IMR-90 (cell line): ENCODE measurements around the gene TBCD. TPM values are rescaled to one million over a fixed set of nuclear protein-coding genes. Genes with fewer than 3 reads are reported as not detected.

Experiments used
- ATAC-seq: fragments of 200-7000 bp; cut with Tn5 transposase; 2 replicates; pipeline ENCODE4 v1.9.1; 2020; ENCODE audit warnings: low read depth, mild to moderate bottlenecking, moderate library complexity
- BruUV-seq: library from RNA; stranded (reverse); fragments of 400-500 nt; replicated peaks from 2 replicates; lab custom pipeline; 2021; lab: Mats Ljungman, UMichigan
- CTCF ChIA-PET: fragments of 300-600 bp; formaldehyde crosslinking; extraction: SDS; loops from one replicate; lab custom pipeline; 2021; ENCODE audit warnings: antibody characterized with exemption; lab: Yijun Ruan, JAX
- POLR2A ChIA-PET: fragments of 300-600 bp; sonication (Branson Sonifier 250); formaldehyde crosslinking; loops from one replicate; lab custom pipeline; 2022; ENCODE audit warnings: antibody characterized with exemption; ENCODE audit not compliant: unreplicated experiment; lab: Charles Lee
- DNase-seq: peaks from one replicate; pipeline ENCODE4 v3.0.0; 2013
- H2AFZ ChIP-seq: replicated peaks from 2 replicates; pipeline ENCODE3; 2013; ENCODE audit warnings: low read length, mild to moderate bottlenecking; ENCODE audit not compliant: poor library complexity
- H2AK5ac ChIP-seq: 2 replicates; pipeline ENCODE4 v1.6.1; 2013; ENCODE audit warnings: low read depth, low read length, inconsistent platforms
- H2AK9ac ChIP-seq: replicated peaks from 2 replicates; pipeline ENCODE3; 2013; ENCODE audit warnings: mild to moderate bottlenecking, low read depth, low read length, moderate library complexity; ENCODE audit not compliant: poor library complexity
- H2BK120ac ChIP-seq: 2 replicates; pipeline ENCODE4 v1.6.1; 2013; ENCODE audit warnings: low read depth, low read length, inconsistent platforms
- H2BK15ac ChIP-seq: 3 replicates; pipeline ENCODE4 v1.6.1; 2013; ENCODE audit warnings: low read depth, low read length, inconsistent platforms
- H2BK20ac ChIP-seq: 2 replicates; pipeline ENCODE4 v1.6.1; 2013; ENCODE audit warnings: low read depth, mild to moderate bottlenecking, inconsistent platforms, low read length, moderate library complexity
- H2BK5ac ChIP-seq: 2 replicates; pipeline ENCODE4 v1.6.1; 2013; ENCODE audit warnings: mild to moderate bottlenecking, low read depth, low read length, inconsistent platforms; ENCODE audit not compliant: poor library complexity, severe bottlenecking
- H3K14ac ChIP-seq: replicated peaks from 2 replicates; pipeline ENCODE4 v1.6.1; 2013; ENCODE audit warnings: low read depth, low read length, inconsistent platforms
- H3K18ac ChIP-seq: 2 replicates; pipeline ENCODE4 v1.6.1; 2013; ENCODE audit warnings: low read depth, low read length, control low read depth
- H3K23ac ChIP-seq: 2 replicates; pipeline ENCODE4 v1.6.1; 2013; ENCODE audit warnings: low read depth, low read length, inconsistent platforms
- H3K27ac ChIP-seq: 2 replicates; pipeline ENCODE4 v1.5.1; 2013; ENCODE audit warnings: mild to moderate bottlenecking, control low read depth, low read length; ENCODE audit not compliant: insufficient read depth
- H3K27me3 ChIP-seq: 2 replicates; pipeline ENCODE4 v1.6.1; 2013; ENCODE audit warnings: low read length; ENCODE audit not compliant: control insufficient read depth, insufficient read depth
- H3K36me3 ChIP-seq: 2 replicates; pipeline ENCODE4 v1.6.1; 2013; ENCODE audit warnings: low read length, mixed read lengths; ENCODE audit not compliant: control insufficient read depth, insufficient read depth
- H3K4ac ChIP-seq: 2 replicates; pipeline ENCODE4 v1.6.1; 2013; ENCODE audit warnings: low read depth, low read length, inconsistent platforms
- H3K4me1 ChIP-seq: 2 replicates; pipeline ENCODE4 v1.6.1; 2013; ENCODE audit warnings: low read length, mixed read lengths; ENCODE audit not compliant: control insufficient read depth, insufficient read depth
- H3K4me2 ChIP-seq: 2 replicates; pipeline ENCODE4 v1.6.1; 2013; ENCODE audit warnings: low read depth, mild to moderate bottlenecking, control low read depth, low read length, moderate library complexity
- H3K4me3 ChIP-seq: 2 replicates; pipeline ENCODE4 v1.5.1; 2013; ENCODE audit warnings: low read depth, mild to moderate bottlenecking, control low read depth, low read length, moderate library complexity; ENCODE audit not compliant: insufficient read depth
- H3K56ac ChIP-seq: 2 replicates; pipeline ENCODE4 v1.6.1; 2013; ENCODE audit warnings: low read length, inconsistent platforms; ENCODE audit not compliant: insufficient read depth; ENCODE audit errors: extremely low read depth
- H3K79me1 ChIP-seq, 2 experiments: 2 replicates each; pipeline ENCODE4 v1.6.1; 2013; ENCODE audit warnings: low read length in 2 of 2, inconsistent platforms in 1 of 2, low read depth in 1 of 2
- H3K9ac ChIP-seq: 2 replicates; pipeline ENCODE4 v1.6.1; 2013; ENCODE audit warnings: low read depth, low read length, control low read depth
- H3K9me1 ChIP-seq: 2 replicates; pipeline ENCODE4 v1.6.1; 2013; ENCODE audit warnings: low read length, inconsistent platforms; ENCODE audit not compliant: insufficient read depth
- H3K9me3 ChIP-seq: 2 replicates; pipeline ENCODE4 v1.6.1; 2013; ENCODE audit warnings: low read length; ENCODE audit not compliant: control insufficient read depth, insufficient read depth
- H4K20me1 ChIP-seq: 2 replicates; pipeline ENCODE4 v1.6.1; 2013; ENCODE audit warnings: low read length, inconsistent platforms; ENCODE audit not compliant: insufficient read depth
- H4K5ac ChIP-seq: 2 replicates; pipeline ENCODE4 v1.6.1; 2013; ENCODE audit warnings: mild to moderate bottlenecking, low read depth, low read length, control low read depth
- H4K8ac ChIP-seq, 2 experiments: 2 replicates each; pipeline ENCODE4 v1.6.1; 2013; ENCODE audit warnings: low read depth in 2 of 2, low read length in 2 of 2, control low read depth in 1 of 2, inconsistent platforms in 1 of 2
- H4K91ac ChIP-seq: 2 replicates; pipeline ENCODE4 v1.6.1; 2013; ENCODE audit warnings: low read depth, low read length, inconsistent platforms; ENCODE audit not compliant: insufficient read depth
- BHLHE40 ChIP-seq: fragments of 150-350 bp; IDR thresholded peaks from 2 replicates; pipeline ENCODE4 v1.6.1; 2016; ENCODE audit warnings: mild to moderate bottlenecking, low read depth, low read length
- CEBPB ChIP-seq: IDR thresholded peaks from 2 replicates; pipeline ENCODE4 v1.6.1; 2012; ENCODE audit warnings: low read depth, low read length, improper control_type of control experiment
- MAFK ChIP-seq: IDR thresholded peaks from 2 replicates; pipeline ENCODE4 v1.6.1; 2012; ENCODE audit warnings: low read depth, low read length, improper control_type of control experiment
- MAZ ChIP-seq: IDR thresholded peaks from 2 replicates; pipeline ENCODE4 v1.6.1; 2012; ENCODE audit warnings: low read depth, mild to moderate bottlenecking, low read length, improper control_type of control experiment, moderate library complexity, borderline replicate concordance
- POLR2A ChIP-seq: IDR thresholded peaks from 2 replicates; pipeline ENCODE4 v1.6.1; 2012; ENCODE audit warnings: mild to moderate bottlenecking, low read depth, low read length
- RAD21 ChIP-seq: IDR thresholded peaks from 2 replicates; pipeline ENCODE4 v1.6.1; 2012; ENCODE audit warnings: low read length, improper control_type of control experiment
- RCOR1 ChIP-seq: IDR thresholded peaks from 2 replicates; pipeline ENCODE4 v1.6.1; 2012; ENCODE audit warnings: mild to moderate bottlenecking, low read length, improper control_type of control experiment; ENCODE audit not compliant: insufficient replicate concordance
- RFX5 ChIP-seq: IDR thresholded peaks from 2 replicates; pipeline ENCODE4 v1.8.0; 2012; ENCODE audit warnings: low read depth, mild to moderate bottlenecking, low read length, moderate library complexity
- SMC3 ChIP-seq: fragments of 150-350 bp; IDR thresholded peaks from 2 replicates; pipeline ENCODE4 v1.6.1; 2016; ENCODE audit warnings: low read depth, mild to moderate bottlenecking, antibody characterized with exemption, low read length, moderate library complexity
- WGBS, 2 experiments: methylation state at CpG; one replicate each; pipeline versions ENCODE4 v1.1.5 to v1.1.7; 2013; ENCODE audit warnings: missing lambda C conversion rate in 2 of 2; ENCODE audit not compliant: insufficient read length in 1 of 2; ENCODE audit errors: extremely low coverage in 2 of 2; 5-methylcytosine and 5-hydroxymethylcytosine counted together
- dilution Hi-C: fragments of 300-500 bp; cut with HindIII; formaldehyde crosslinking; loops from one replicate; pipeline ENCODE4 v1.14.3; 2018; ENCODE audit warnings: low sequenced_read_pairs; ENCODE audit not compliant: unreplicated experiment
- in situ Hi-C: fragments of 300-500 bp; cut with MboI; formaldehyde crosslinking; loops from 3 replicates; pipeline ENCODE4 v1.14.3; 2019; ENCODE audit warnings: low sequenced_read_pairs, inconsistent platforms, mixed read lengths
- intact Hi-C: fragments of 100-400 bp; cut with micrococcal nuclease; formaldehyde crosslinking; loops from 2 replicates; pipeline ENCODE4 v1.10.0; 2022
- polyA plus RNA-seq, 3 experiments: library from polyadenylated mRNA; depleted of rRNA; stranded (reverse); fragments of >200 nt; gene quantifications; 2 replicates each; pipeline ENCODE4 v1.2.3, GENCODE V29; 2012; ENCODE audit warnings: low replicate concordance in 1 of 3
- total RNA-seq: library from RNA; depleted of rRNA; stranded (reverse); fragments of >200 nt; gene quantifications from 2 replicates; pipeline ENCODE4 v1.2.3, GENCODE V29; 2012
- TF ChIP-seq, protein P1 (sequence below): fragments of 150-350 bp; IDR thresholded peaks from 2 replicates; pipeline ENCODE4 v1.6.1; 2016; ENCODE audit warnings: low read depth, mild to moderate bottlenecking, low read length, moderate library complexity, borderline replicate concordance
- TF ChIP-seq, protein P2 (sequence below): fragments of 150-350 bp; IDR thresholded peaks from 2 replicates; pipeline ENCODE4 v1.6.1; 2017; ENCODE audit warnings: mild to moderate bottlenecking, antibody characterized with exemption, low read length, low read depth

Gene TBCD
- total and polyA plus RNA-seq, 2 of the 4 experiments (the other 2 are of a cell fraction), result 21.9 to 54.5 TPM

DNA sequence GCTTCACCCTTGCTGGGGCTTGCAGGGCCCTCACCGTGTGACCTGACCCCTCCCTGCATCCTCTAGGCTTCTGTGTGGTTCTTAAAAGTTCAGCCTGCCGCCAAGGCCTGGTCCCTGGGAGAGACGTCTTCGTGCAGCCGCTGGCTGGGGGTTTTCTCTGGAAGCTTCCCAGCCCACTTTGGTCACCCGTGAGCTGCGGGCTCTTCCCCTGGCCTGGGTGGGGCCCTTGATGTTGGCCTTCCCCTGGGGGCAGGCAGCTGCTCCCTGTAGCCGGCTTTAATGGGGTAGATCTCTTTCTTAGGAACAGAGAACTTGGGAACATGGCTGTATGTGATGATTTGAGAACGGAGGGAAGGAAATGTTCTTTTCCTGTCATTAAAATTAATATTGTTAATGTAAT lies 55.2 kb downstream of the TBCD start:
- H3K4me1 ChIP-seq, result peaks cover 3% of the 10 kb centered on the region; the same call in 1 of the 2 replicates
- H3K18ac ChIP-seq, result no peak overlapping the region
- H3K27me3 ChIP-seq, result no peaks in the 10 kb centered on the region
- no peak overlapping the region for H3K56ac ChIP-seq
- DNase-seq, result no peak
- TF ChIP-seq MAFK (no peak), BHLHE40 (no peak), SMC3 (no peak), MAZ (no peak), RFX5 (no peak), RCOR1 (no peak), POLR2A (no peak), CEBPB (no peak), RAD21 (no peak)
- TF ChIP-seq, protein P1, sequence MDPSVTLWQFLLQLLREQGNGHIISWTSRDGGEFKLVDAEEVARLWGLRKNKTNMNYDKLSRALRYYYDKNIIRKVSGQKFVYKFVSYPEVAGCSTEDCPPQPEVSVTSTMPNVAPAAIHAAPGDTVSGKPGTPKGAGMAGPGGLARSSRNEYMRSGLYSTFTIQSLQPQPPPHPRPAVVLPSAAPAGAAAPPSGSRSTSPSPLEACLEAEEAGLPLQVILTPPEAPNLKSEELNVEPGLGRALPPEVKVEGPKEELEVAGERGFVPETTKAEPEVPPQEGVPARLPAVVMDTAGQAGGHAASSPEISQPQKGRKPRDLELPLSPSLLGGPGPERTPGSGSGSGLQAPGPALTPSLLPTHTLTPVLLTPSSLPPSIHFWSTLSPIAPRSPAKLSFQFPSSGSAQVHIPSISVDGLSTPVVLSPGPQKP, result no peak
- TF ChIP-seq, protein P2, sequence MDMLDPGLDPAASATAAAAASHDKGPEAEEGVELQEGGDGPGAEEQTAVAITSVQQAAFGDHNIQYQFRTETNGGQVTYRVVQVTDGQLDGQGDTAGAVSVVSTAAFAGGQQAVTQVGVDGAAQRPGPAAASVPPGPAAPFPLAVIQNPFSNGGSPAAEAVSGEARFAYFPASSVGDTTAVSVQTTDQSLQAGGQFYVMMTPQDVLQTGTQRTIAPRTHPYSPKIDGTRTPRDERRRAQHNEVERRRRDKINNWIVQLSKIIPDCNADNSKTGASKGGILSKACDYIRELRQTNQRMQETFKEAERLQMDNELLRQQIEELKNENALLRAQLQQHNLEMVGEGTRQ, result no peak
- no peak overlapping the region for H3K14ac ChIP-seq
- H3K9me1 ChIP-seq, result no peaks in the 10 kb centered on the region
- no peak overlapping the region for H2BK15ac ChIP-seq
- H3K4ac ChIP-seq, result no peak overlapping the region
- no peak overlapping the region for H3K9ac ChIP-seq
- no peaks in the 10 kb centered on the region for H3K9me3 ChIP-seq
- H4K8ac ChIP-seq, result no peak overlapping the region
- H3K27ac ChIP-seq, result no peak overlapping the region
- dilution Hi-C loops, result no loop called here
- in situ Hi-C loops, result no loop called here
- H4K91ac ChIP-seq, result no peak overlapping the region
- peaks cover 13% of the 10 kb centered on the region for H4K20me1 ChIP-seq
- ATAC-seq, result no peak
- H2AK5ac ChIP-seq, result no peak overlapping the region
- H2AFZ ChIP-seq, result no peak overlapping the region
- BruUV-seq, result no TSS peak
- peaks cover 19% of the 10 kb centered on the region for H3K36me3 ChIP-seq
- no peak overlapping the region for H3K4me2 ChIP-seq
- H4K5ac ChIP-seq, result no peak overlapping the region
- H2BK20ac ChIP-seq, result no peak overlapping the region
- no peak overlapping the region for H2BK5ac ChIP-seq
- no peak overlapping the region for H2BK120ac ChIP-seq
- no peak overlapping the region for H3K4me3 ChIP-seq
- ChIA-PET CTCF (no interaction called here), POLR2A (no interaction called here)
- no peak overlapping the region for H2AK9ac ChIP-seq
- no peak overlapping the region for H3K23ac ChIP-seq
- intact Hi-C loops, result no loop called here
- H3K79me1 ChIP-seq, result peaks cover 0 to 24% of the 10 kb centered on the region in 2 experiments; a peak in 2 of 4 replicates
- 95% methylated on average over 4 of the region's 9 CpGs; no CpG with 5 or more reads in 1 of the 2 experiments for WGBS, 2 experiments
